Stimulated activated CD4-positive, alpha-beta T cell treated with anti-CD3 and anti-CD28 coated beads, Interleukin-12 subunit alpha, Interleukin-12 subunit beta, amount 100 ng/mL, for 48 hours (primary cell): Measurements from ENCODE around the gene ABCC9.
"Not testable (repeated sequence)": the region's sequence is repeated elsewhere in the genome, so short reads cannot be mapped to it uniquely, and the experiment has no call there.

Source experiments
- DNase-seq, 3 donors: peaks; one replicate each; pipeline ENCODE4 v3.0.0-alpha.2; 2020; ENCODE audit warnings: low read depth in 2 of 3, low spot score in 1 of 3

The ABCC9 gene

DNA sequence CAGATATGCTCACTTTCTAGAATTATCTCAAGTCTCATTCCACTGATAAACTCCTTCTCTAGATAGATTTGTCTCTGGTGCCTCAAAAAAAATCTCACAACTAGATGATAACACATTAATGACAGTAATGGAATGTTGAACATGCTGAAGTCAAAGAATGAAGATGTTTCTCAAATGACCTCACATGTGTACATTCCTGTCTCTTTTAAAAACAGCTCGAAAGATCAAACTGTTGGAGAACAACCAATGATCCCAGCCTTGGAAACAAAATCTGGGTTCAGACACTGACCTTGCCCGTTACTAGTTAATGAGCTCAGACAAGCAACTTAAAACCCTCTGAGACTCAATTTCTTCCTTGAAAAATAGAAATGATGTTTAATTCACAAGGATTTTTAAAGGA lies 122.0 kb downstream of the ABCC9 start:
- no peak for DNase-seq

DNA sequence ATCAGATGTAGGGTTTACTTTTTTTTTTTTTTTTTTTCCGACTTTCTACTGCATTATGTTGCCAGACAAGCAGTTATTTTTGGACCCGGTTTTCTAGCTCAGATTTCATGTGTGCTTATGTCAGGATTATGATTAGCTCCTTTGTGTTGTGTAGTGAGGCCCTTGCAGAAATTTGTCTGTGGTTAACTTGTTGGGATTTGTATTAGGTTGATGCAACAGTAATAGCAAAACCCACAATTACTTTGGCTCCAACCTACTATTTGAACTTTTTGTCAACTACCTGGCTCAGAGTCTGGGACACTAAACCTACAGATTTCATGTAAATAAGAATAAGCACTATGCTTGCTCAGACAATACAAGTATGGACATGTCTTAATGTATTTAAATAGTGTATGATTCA lies 122.6 kb downstream of the ABCC9 start:
- no peak for DNase-seq

DNA sequence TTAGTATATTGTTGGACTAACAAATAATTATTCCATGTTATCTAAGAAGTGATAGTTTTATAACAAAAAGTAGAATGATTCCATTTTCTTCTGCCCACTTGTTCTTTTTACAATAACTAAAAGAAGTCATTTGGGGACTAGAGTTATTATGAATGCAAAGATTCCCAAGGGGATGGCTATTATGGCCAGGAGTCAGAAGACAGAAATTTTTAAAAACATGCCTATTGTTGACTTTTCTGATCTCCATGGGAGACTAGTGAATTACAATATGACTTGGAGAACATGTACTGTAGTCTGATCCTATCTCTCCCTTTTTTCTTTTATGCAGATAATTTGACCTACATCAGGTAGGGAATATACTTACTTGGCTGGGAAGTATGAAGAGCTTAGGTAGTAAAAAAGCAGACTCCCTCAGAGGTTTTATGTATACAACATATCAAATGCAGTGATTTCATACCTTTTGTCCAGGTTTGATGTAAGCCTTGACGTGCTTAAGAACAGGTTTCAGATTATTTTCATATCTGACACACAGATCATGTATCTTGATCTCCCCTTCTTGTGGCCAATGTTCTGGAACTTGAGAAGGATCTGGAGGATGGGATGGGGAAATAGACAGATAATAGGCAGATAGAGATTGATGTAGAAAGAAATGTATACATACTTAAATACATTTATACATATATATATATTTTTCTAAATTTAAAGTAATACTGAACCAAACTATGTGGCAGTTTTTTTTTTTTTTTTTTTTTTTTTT lies 125.7 kb downstream of the ABCC9 start:
- DNase-seq, result no peak

DNA sequence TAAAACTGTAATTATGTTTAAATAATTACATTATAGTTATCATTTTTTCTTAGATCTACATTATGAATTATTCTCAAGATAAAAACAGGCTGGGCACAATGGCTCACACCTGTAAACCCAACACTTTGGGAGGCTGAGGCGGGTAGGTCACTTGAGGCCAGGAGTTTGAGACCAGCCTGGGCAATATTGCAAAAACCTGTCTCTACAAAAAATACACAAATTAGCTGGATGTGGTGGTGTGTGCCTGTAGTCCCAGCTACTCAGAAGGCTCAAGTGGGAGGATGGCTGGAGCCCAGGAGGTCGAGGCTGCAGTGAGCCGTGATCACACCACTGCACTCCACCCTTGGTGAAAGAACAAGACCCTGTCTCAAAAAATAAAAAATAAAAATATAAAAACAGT lies 126.4 kb downstream of the ABCC9 start:
- DNase-seq, result no peak

DNA sequence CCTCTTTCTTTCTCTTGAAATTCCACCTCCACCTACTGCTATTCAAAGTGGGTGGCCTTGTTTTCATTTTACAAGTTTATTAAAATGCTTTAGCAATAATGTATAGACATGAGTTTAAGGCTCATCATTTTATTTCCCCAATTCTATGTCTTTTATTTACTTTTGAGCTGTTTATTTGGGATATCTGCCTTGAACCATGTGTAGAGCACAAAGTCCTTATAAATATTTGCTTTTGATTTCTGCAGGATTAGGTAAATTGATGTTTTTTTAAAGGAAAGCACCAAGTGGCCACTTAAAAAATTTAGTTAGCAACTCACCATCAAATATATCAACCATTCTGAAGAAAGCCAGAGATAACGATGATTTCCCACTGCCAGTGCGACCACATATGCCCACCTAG lies 126.9 kb downstream of the ABCC9 start:
- no peak for DNase-seq

DNA sequence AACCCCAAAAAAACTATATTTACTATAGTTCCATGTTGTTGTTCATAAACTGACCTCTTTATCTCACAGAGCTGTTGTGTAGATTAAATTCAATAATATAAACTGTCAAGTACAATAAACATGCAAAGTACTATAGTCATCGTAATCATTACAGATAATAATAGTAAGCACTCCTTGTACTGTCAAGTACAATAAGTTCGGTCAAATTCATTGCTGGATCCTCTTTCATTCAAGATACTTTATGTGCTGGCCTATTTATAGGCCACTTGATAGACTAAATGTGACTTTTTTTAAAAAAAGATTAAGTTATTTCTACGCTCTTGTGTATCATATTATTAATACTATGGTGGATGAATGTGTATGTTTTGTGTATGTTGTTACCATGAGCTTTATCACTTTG lies 127.5 kb downstream of the ABCC9 start:
- DNase-seq, result no peak

DNA sequence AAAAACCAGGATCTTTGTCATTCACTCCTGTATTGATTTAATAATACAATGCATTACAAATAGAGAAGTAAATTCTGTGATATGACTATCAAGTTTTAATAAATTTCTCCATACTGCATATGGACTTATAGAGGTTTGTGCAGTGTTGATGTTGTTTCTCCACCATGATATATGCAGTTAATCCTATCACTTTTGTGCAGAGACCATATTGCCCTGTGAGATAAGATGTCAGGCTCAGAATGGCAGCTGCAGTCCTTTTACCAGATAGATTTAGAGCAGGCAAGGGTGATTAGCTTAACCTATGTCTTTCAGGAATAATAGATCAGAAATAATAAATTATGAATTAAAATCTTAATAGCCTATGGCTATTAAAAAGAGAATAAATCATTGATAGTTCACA lies 128.1 kb downstream of the ABCC9 start:
- no peak for DNase-seq

DNA sequence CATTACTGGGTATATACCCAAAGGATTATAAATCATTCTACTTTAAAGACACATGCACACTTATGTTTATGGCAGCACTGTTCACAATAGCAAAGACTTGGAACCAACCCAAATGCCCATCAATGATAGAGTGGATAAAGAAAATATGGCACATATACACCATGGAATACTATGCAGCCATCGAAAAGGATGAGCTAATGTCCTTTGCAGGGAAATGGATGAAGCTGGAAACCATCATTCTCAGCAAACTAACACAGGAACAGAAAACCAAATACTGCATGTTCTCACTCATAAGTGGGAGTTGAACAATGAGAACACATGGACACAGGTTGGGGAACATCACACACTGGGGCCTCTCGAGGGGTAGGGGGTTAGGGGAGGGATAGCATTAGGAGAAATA lies 128.9 kb downstream of the ABCC9 start:
- DNase-seq, result not testable (repeated sequence)

DNA sequence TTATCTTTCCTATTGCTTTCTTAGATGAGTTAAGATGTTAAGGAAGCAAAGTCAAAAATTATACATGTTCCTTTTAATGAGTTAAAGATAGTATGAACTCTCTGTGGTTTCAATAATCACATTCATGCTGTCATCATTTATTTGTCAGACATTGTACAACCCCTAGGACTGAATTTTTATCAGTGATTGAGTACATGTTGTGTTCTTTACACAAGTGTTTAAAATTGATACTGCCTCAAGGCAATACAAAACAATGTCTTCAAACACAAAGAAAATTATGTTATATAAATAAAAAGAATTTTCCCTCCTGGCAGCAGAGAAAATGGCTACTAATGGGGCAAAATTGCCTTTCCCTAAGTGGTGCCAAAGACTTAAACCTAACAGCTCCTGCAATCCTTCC lies 132.1 kb downstream of the ABCC9 start:
- no peak for DNase-seq

DNA sequence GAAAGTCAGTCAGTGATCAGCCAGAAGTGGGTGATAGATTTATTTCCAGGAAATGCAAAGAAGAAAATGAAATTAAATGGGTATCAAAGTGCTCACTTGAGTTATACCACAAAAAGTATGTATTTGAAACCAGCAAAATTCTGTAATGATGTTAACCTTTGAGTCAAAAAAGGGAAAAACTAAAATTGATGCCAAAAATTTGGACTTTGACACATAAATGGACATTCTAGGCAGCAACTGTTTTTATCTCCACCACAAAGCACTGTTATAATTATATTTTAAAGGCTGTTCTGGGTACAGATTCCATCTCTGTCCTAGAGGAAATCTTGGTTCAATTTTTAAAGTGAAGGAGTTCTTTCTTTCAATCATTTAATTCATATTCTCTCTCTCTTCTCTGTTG lies 135.0 kb downstream of the ABCC9 start:
- DNase-seq, result no peak

DNA sequence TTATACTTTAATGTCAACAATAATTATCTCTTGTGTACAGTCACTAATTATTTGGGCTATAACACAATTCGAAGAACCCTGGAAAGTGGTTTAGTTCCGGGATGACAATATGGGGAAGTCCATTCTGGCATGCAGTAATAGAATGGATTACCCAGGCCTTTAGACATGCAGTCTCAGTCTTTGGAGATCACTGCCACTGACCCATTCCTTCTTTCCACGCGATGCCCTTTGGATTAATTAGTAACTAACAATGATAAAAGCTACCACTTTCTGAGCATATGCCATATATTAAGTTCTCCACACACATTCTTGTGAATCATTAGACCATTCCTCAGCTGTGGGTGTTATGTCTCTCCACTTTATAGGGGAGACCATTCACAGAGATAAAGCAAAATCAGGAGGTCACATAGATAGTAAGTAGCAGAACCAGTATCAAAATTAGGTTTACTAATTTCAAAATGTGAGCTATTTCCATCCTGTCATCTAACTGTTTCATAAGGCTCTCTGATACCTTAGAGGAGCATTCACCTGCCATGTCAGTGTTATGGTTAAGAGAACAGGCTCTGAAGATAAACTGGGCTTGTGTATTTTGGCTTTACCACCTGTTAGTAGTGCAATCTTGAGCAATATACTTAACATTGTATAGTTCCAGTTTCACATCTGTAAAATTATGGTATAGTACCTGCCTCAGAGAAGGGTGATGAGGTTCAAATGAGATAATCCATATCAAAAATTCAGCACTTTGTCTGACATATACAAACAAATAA lies 139.5 kb downstream of the ABCC9 start:
- DNase-seq, result no peak

DNA sequence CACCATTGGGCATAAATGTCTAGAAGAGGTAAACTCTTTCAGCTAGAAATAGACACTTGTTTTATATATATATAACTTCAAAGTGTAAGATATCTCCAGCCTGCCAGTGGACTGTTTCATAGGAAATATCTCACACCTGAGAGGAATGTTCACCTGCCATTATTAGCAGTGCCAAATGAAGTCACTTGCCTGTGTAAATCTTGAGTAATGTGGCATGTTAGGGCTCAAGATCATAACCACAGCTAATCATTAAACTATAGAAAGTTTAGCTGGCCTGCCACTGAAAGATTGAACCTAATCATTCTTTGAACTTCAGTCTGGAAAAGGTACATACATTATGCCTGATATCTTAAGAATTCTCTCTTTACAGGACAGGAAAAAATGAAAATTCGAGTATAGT lies 141.2 kb downstream of the ABCC9 start:
- no peak for DNase-seq

DNA sequence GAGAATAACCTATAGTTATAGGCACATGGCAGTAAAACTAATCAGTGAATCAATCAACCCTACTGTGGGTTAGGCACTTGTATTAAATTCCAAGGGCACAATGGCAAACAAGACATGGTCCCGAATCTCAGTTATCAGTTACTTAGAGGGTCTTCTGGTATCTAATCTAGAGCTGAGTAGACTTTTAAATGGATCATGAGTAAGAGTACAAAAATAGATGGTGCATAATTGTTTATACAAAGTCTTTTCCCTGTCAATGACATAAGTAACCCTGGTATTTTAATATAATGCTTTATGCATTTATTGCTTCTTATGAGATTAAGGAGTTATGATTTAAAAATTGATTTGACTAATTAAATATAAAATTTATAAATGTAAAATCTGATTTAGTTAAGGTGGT lies 143.7 kb downstream of the ABCC9 start:
- DNase-seq, result no peak

DNA sequence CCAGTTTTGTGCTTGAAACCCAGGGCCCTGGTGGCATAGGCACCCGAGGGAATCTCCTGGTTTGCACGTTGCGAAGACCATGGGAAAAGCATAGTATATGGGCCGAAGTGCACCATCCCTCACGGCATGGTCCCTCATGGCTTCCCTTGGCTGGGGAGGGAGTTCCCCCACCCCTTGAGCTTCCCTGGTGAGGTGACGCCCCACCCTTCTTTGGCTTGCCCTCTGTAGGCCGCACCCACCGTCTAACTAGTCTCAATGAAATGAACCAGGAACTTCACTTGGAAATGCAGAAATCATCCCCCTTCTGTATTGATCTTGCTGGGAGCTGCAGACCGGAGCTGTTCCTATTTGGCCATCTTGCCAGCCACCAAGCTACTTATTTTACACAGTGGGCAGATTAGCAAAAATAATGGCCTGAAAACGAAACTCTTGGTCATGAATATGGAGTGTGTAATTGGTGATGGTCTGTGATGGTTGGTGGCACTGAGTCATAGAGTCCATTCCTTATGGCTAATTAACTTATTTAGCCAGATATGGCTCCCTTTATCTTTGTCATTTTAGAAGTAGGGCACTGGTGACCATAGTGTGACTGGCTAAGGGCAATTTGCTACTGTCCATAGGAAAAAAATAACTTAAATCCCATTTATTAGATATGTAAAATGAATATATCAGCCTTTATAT lies 145.4 kb downstream of the ABCC9 start:
- no peak for DNase-seq

DNA sequence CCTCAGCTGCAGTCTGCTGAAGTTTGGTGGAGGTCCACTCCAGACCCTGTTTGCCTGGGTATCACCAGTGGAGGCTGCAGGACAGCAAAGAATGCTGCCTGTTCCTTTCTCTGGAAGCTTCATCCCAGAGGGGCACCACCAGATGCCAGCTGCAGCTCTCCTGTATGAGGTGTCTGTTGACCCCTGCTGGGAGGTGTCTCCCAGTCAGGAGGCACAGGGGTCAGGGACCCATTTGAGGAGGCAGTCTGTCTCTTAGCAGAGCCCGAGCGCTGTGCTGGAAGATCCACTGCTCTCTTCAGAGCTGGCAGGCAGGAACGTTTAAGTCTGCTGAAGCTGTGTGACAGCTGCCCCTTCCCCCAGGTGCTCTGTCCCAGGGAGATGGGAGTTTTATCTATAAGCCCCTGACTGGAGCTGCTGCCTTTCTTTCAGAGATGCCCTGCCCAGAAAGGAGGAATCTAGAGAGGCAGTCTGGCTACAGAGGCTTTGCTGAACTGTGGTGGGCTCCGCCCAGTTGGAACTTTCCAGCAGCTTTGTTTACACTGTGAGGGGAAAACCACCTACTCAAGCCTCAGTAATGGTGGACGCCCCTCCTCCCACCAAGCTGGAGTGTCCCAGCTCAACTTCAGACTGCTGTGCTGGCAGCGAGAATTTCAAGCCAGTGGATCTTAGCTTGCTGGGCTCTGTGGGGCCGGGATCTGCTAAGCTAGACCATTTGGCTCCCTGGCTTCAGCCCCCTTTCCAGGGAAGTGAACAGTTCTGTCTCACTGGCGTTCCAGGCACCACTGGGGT lies 146.2 kb downstream of the ABCC9 start:
- not testable (repeated sequence) for DNase-seq

DNA sequence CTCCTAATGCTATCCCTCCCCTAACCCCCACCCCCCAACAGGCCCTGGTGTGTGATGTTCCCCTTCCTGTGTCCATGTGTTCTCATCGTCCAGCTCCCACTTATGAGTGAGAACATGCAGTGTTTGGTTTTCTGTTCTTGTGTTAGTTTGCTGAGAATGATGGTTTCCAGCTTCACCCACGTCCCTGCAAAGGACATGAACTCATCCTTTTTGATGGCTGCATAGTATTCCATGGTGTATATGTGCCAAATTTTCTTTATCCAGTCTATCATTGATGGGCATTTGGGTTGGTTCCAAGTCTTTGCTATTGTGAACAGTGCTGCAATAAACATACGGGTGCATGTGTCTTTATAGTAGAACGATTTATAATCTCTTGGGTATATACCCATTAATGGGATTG lies 151.5 kb downstream of the ABCC9 start:
- DNase-seq, result not testable (repeated sequence)

DNA sequence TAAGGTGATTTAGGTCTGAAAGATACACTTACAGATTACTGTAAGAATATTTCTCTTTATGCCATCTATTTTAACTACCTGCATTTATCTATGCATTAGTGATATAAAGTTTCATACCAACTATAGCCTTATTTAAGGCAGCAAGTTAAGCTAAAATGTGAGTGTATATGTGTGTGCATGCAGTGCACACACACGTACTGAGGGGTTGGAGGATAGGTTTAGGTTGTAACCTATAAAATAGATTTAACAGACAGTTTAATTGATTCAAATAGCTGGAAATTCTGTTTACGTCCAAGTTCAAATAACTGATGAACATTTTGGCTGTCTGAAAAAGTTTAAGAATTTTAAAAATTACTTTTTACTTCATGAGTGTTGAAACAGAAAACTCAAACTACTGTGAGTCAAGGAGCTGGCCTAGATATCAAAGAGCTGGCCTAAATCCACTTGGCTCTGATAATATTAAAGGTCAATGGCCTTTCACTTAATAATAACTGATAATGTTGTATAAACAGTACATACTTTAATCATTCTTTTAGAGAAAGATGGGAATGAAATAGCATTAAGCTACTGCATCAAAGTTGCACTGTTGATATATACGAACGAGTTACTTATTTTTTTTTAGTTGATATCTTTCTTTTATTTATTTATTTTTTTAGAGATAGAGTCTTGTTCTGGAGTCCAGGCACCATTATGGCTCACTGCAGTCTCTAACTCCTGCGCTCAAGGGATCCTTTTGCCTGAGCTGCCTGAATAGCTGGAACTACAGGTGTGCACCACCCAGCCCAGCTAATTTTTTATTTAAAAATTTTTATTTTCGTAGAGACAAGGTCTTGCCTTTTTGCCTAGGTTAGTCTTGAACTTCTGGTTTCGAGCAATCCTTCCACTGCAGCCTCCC lies 152.9 kb downstream of the ABCC9 start:
- DNase-seq, result no peak

DNA sequence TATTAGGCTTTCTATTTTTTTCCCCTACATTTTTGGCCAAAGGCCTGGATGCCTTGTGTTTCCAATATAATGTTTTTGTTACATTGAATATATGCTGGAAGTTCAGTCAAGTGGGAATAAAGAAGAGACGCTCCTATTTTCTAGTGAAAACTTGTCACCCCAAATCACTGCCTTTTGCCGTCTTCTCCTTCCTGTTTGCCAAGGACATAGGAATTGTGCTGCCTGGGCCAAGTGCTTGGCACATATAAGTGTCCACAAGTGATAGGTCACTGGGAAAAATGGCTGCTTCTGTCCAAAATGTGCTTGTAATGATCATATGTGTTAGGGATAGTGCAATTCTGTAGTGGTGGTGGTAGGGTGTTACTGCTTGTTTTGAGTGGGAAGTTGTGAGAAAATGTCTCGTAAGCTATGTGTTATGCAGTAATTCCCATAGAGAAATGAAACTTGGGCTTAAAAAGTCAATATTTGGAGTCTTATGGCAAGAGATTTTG lies 155.1 kb downstream of the ABCC9 start:
- DNase-seq, result no peak

DNA sequence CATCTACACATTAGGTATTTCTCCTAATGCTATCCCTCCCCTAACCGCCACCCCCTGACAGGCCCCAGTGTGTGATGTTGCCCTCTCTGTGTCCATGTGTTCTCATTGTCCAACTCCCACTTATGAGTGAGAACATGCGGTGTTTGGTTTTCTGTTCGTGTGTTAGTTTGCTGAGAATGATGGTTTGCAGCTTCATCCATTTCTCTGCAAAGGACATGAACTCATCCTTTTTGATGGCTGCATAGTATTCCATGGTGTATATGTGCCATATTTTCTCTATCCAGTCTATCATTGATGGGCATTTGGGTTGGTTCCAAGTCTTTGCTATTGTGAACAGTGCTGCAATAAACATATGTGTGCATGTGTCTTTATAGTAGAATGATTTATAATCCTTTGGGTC lies 158.5 kb downstream of the ABCC9 start:
- DNase-seq, result not testable (repeated sequence)

DNA sequence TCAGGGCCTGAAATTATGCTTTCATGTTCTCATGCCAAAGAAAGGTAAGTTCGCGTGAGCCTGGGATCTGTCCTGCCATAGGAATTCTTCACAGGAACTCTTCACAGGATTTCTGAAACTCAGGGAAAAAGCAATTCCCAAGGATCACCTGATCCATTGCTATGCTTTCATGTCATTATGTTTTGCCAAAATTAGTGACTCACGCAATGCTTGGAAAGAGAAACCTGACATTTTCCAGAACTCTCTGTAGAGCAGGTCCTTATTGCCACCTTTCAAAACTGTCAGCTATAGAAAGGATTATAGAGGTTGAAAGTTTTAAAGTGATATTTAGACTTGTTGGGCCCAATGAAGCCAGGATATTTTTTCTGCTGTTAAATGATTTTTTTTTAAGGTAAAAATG lies 160.4 kb downstream of the ABCC9 start:
- no peak for DNase-seq
